Kidney epithelial cell (primary cell): ENCODE measurements around the gene HLA-DPA1. TPM values are rescaled to one million over a fixed set of nuclear protein-coding genes. Genes with fewer than 3 reads are reported as not detected.

Experiments used
- DNase-seq: peaks from one replicate; pipeline ENCODE4 v3.0.0-alpha.2; 2010; ENCODE audit warnings: low read depth
- H3K27me3 ChIP-seq: 2 replicates; pipeline ENCODE4 v1.6.0; 2011; ENCODE audit warnings: low read length; ENCODE audit not compliant: control insufficient read depth, insufficient read depth
- H3K36me3 ChIP-seq: 2 replicates; pipeline ENCODE4 v1.5.1; 2011; ENCODE audit warnings: low read length; ENCODE audit not compliant: control insufficient read depth, insufficient read depth
- H3K4me3 ChIP-seq: 2 replicates; pipeline ENCODE4 v1.5.1; 2011; ENCODE audit warnings: low read depth, mild to moderate bottlenecking, control low read depth, low read length
- CTCF ChIP-seq: IDR thresholded peaks from 2 replicates; pipeline ENCODE4 v1.5.1; 2011; ENCODE audit warnings: mild to moderate bottlenecking, moderate library complexity, low read length, control low read depth, inconsistent platforms; ENCODE audit not compliant: insufficient read depth, poor library complexity, severe bottlenecking
- total RNA-seq: library from RNA; depleted of rRNA; stranded (reverse); fragments of >200 nt; gene quantifications from 2 replicates; pipeline ENCODE4 v1.2.3, GENCODE V29; 2015

The HLA-DPA1 gene
- total RNA-seq, 1 donor from 2014 or later = 0.29 TPM

GRCh38 chr6:33028220-33028849 is 45.1 kb downstream of the HLA-DPA1 start:
- no peak for DNase-seq
- Histone ChIP-seq H3K36me3 (no peaks in the 10 kb centered on the region), H3K4me3 (no peak overlapping the region), H3K27me3 (peaks cover 7% of the 10 kb centered on the region)
- TF ChIP-seq CTCF = no peak

GRCh38 chr6:33024521-33024920 is 48.9 kb downstream of the HLA-DPA1 start:
- DNase-seq = no peak
- peaks cover 2% of the 10 kb centered on the region for H3K27me3 ChIP-seq
- no peaks in the 10 kb centered on the region for H3K36me3 ChIP-seq
- no peak overlapping the region for H3K4me3 ChIP-seq
- TF ChIP-seq CTCF = no peak

- no peak for DNase-seq
- no peak overlapping the region for H3K4me3 ChIP-seq
- H3K27me3 ChIP-seq = no peaks in the 10 kb centered on the region
- TF ChIP-seq CTCF = no peak
- H3K36me3 ChIP-seq = no peaks in the 10 kb centered on the region
These were observed 49.9 kb downstream of the HLA-DPA1 start for GRCh38 chr6:33023536-33023935.

- TF ChIP-seq CTCF = no peak
- H3K36me3 ChIP-seq = no peaks in the 10 kb centered on the region
- H3K27me3 ChIP-seq = peaks cover 3% of the 10 kb centered on the region
- no peak overlapping the region for H3K4me3 ChIP-seq
- no peak for DNase-seq
These were observed 51.5 kb downstream of the HLA-DPA1 start for GRCh38 chr6:33021917-33022316.

GRCh38 chr6:33019372-33019771 is 54.1 kb downstream of the HLA-DPA1 start:
- H3K36me3 ChIP-seq = no peaks in the 10 kb centered on the region
- peaks cover 5% of the 10 kb centered on the region for H3K27me3 ChIP-seq
- TF ChIP-seq CTCF = no peak
- no peak overlapping the region for H3K4me3 ChIP-seq
- DNase-seq = no peak

- no peak for TF ChIP-seq CTCF
- Histone ChIP-seq H3K27me3 (peaks cover 5% of the 10 kb centered on the region), H3K36me3 (no peaks in the 10 kb centered on the region), H3K4me3 (no peak overlapping the region)
- DNase-seq = no peak
These were observed 54.5 kb downstream of the HLA-DPA1 start for GRCh38 chr6:33018904-33019303.
